ENCODE results near the gene NT5C3A.
"Not testable (repeated sequence)": the region's sequence is repeated elsewhere in the genome, so short reads cannot be mapped to it uniquely, and the experiment has no call there.

DNA sequence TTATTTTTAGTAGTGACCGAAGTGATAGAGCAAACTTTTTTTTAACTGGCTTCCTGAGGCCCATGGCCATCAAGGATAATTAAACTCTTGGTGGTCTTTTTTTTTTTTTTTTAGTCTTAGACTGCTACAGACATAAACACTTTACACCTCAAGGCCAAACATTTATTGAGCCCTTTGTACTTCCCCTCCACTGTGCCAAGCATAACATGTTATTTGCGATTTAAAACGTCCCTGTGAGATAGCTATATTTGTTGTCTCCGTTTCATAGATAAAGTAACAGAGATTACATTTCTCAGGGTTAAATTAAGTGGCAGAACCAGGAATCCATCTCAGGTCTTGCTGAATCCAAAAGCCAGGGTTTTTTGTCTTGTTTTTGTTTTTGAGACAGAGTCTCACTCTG lies 63.2 kb downstream of the NT5C3A start:
- TF ChIP-seq POLR2A (IDR thresholded peaks at IDR 0.05): not testable (repeated sequence)
- TF ChIP-seq, protein P1, sequence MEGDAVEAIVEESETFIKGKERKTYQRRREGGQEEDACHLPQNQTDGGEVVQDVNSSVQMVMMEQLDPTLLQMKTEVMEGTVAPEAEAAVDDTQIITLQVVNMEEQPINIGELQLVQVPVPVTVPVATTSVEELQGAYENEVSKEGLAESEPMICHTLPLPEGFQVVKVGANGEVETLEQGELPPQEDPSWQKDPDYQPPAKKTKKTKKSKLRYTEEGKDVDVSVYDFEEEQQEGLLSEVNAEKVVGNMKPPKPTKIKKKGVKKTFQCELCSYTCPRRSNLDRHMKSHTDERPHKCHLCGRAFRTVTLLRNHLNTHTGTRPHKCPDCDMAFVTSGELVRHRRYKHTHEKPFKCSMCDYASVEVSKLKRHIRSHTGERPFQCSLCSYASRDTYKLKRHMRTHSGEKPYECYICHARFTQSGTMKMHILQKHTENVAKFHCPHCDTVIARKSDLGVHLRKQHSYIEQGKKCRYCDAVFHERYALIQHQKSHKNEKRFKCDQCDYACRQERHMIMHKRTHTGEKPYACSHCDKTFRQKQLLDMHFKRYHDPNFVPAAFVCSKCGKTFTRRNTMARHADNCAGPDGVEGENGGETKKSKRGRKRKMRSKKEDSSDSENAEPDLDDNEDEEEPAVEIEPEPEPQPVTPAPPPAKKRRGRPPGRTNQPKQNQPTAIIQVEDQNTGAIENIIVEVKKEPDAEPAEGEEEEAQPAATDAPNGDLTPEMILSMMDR (IDR thresholded peaks at IDR 0.05): not testable (repeated sequence)
